HG02885 (cell line): ENCODE measurements around the gene TTC28.

ENCODE experiments used
- ATAC-seq: cut with Tn5 transposase; IDR thresholded peaks from one replicate; pipeline ENCODE4 v1.9.1; 2021; ENCODE audit warnings: mild to moderate bottlenecking; ENCODE audit not compliant: unreplicated experiment, poor library complexity

The TTC28 gene

GRCh38 chr22:27973846-27974245, 705.8 kb downstream of the TTC28 start:
- no peak for ATAC-seq

DNA sequence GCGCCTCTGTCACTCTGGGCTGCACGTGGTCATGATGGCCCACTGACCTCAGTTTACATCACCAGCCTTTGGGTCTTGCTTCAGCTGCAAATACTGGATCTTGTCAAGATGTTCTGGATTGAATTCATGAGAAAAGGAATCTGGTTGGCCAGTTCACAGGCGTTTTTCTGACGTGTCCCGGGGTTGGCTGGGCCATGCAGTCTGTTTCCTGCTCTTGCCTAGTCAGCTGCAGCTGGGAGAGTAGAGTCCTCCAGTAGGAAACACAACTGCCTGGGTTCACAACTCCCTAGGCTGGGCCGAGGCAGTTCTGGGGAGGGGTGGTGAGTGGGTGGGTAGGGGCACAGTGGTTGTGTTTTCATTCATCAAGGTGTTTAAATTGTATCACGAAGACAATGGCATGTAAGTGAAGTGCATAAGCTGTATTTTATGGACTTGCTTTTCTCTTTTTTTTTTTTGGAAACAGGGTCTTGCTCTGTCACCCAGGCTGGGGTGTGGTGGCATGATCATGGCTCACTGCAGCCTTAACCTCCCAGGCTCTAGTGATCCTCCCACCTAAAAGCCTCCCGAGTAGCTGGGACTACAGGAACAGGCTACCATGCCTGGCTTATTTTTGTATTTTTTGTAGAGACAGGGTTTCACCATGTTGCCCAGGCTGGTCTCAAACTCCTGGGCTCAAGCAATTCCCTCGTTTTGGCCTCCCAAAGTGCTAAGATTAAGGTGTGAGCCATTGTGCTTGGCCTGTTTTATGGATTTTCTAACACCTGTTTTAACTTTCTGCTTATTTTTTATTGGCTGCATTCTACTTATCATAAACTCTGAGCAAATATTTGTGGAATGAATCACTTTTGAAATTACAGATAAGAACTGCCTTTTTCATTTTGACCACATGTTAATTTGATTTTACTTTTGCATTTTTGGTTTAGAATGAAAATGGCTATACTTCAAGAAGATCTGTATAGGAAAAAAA, 706.6 kb downstream of the TTC28 start:
- ATAC-seq, result no peak

GRCh38 chr22:27971926-27972325, 707.7 kb downstream of the TTC28 start:
- ATAC-seq, result no peak

- no peak for ATAC-seq
Measured at GRCh38 chr22:27970596-27971220, 708.9 kb downstream of the TTC28 start.

DNA sequence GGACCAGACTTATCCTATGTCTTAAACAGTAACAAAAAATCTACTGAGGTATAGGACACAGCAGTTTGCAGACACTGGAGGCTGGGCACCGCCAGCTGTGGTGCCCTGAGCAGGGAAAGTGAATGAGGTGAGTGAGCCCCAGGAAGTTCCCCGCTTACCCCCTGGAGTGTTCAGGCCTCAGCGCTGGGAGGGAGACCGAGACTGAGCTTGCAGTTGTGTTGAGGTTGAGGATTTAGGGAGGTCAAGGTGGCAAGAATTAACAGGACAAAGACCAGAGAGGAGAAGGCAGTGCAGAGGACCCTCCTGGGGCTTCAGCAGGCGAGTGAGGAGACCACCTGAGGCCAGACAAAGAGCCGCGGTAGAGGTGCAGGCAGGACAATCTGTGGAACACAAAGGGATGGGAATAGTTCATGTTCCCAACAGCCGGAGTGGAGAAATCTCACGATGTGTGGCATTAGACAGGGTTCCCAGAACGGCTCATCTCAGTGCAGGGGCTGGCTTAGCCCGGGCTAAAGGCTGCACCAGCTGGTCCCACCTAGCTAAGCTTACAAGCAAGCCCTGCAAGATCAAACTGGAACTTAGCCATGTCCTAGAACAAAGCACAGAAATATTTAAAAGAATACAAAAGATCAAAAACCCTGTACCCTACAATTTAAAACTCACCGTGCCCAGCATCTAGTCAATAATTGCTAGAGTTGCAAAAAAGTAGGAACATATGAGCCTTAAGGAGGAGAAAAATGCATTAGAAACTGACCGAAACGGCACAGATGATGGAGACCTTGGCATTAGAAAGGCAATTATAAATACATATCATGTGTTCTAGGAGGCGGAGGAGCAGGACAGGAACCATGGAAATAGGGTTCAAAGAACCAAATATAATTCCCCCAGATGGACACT, 713.2 kb downstream of the TTC28 start:
- no peak for ATAC-seq

- ATAC-seq, result no peak
Measured at GRCh38 chr22:27962268-27963044, 717.2 kb downstream of the TTC28 start.

DNA sequence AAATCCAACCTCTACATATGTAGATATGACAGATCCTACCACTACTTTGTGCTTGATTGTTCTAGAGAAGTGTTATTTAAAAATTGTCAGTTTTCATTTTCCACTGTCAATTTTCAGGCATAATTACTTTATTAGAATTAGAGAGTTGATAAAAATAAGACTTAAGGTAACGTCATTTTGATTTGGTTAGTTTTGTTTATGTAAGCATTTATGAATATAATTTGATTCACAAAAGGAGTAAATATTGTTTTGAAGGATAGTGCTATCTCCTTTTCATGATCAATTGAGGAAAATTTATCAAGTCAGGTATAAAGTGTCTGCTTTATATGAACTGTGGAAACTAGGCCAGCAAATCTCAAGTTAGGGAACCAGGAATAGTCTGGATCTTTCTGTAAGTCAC, 718.0 kb downstream of the TTC28 start:
- ATAC-seq, result no peak

DNA sequence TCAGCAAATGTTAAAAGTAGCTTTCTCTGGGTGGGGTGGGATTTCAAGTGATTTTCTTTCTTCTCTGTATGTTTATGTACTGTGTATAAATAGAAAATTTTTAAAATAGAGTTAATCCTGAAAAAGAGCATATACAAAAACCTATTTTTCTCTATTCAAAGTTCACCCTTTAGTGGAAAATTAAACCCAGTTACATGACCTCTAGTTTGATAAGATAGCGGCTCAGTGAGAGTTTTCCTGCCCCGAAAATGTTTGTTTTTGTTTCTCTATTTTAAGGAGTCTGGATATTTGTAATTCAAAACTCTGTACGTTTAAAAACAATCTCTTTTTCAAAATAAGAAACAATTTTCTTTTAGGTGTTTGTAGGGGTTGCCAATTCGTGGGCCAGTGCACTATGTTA, 718.5 kb downstream of the TTC28 start:
- ATAC-seq, result no peak

GRCh38 chr22:27959335-27960090, 720.1 kb downstream of the TTC28 start:
- ATAC-seq, result no peak

GRCh38 chr22:27952779-27953178, 726.9 kb downstream of the TTC28 start:
- ATAC-seq, result no peak

- ATAC-seq, result no peak
Measured at GRCh38 chr22:27952091-27952490, 727.5 kb downstream of the TTC28 start.

DNA sequence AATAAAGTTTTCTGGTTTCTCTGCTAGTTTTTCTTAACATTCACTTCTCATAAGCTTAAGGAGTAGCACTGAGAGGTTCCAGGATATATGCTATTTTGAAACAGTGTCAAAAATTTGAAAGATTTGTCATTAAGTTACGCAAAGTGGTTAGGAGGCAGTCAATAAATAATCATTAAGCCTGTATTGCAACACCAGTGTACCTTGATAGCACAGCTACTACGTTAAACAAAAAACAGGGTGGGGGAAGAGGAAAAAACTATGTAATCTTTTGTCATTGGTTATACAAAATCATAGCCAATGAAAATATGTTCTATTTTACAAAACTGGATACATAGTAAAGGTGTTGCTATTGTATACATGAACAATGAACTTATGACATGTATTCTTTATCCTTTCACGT, 730.2 kb downstream of the TTC28 start:
- ATAC-seq, result no peak

DNA sequence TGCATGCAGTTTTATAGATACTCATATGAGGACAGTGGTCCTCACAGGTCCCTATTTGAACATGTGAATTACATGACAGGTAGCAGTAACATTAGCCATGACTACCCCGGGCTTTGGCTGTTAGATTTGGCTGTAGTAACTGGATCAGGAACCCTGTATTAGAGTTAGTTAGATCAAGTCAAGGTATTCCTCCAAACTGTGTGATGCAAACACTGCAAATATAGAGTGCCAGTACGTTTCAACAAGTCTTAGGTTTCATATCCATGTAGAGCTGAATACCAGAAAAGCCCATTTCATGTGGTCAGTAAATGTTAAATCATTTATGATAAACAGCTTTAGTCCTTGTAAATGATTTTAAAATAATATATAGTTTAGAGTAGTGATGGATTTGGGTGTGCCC, 731.1 kb downstream of the TTC28 start:
- no peak for ATAC-seq

GRCh38 chr22:27947448-27947847, 732.2 kb downstream of the TTC28 start:
- ATAC-seq, result no peak

DNA sequence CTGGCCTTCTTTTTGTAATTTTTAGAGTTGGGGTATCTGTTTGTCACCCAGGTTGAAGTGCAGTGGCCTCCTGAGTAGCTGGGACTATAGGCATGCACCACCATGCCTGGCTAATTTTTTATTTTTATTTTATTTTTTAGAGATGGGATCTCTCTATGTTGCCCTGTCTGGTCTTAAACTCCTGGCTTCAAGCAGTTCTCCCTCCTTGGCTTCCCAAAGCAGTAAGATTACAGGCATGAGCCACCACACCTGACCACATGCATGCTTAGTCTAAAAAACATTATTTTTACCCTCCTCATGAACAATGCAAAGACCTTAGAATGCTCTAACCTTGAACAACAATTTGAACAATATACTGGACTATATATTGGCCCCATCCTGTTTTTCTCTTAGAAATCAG, 738.5 kb downstream of the TTC28 start:
- ATAC-seq, result no peak

DNA sequence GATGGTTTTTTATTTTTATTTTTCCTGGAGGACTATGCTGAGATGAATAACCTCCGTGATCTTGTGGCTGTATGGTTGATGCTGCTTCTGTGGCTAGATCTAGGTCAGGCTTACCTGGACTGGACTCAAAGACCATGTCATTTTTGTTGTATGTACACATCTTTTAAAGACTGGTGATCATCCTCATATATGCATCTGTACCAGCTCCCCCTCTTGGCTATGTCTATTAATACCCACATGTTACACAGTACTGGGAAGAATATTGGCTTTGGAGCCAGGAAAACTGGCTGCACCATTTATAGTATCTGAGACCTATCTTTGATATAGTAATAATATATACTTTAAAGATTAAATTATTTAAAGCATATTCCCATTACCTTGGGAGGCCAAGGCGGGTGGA, 742.2 kb downstream of the TTC28 start:
- no peak for ATAC-seq

- ATAC-seq, result no peak
Measured at GRCh38 chr22:27935897-27936296, 743.7 kb downstream of the TTC28 start.

DNA sequence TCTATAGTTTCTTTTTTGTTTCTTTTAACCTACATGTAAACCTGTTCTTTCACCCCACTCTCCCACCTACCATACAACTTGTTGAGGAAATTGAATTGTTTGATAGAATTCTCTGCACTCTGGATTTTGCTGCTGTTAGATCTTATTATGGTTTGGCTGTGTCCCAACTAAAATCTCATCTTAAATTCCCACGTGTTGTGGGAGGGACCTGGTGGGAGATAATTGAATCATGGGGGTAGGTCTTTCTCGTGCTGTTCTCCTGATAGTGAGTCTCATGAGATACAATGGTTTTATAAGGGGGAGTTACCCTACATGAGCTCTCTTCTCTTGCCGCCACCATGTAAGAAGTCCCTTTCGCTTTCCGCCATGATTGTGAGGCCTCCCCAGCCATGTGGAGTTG, 745.6 kb downstream of the TTC28 start:
- ATAC-seq, result no peak
